Measurements from ENCODE around the gene PPP1R18. TPM values are rescaled to one million over a fixed set of nuclear protein-coding genes. Genes with fewer than 3 reads are reported as not detected.
"Not testable (repeated sequence)": the region's sequence is repeated elsewhere in the genome, so short reads cannot be mapped to it uniquely, and the experiment has no call there.

PPP1R18 gene
- total and polyA plus RNA-seq, 12 donors, result 6.4 to 120 (median 41.2) TPM

DNA sequence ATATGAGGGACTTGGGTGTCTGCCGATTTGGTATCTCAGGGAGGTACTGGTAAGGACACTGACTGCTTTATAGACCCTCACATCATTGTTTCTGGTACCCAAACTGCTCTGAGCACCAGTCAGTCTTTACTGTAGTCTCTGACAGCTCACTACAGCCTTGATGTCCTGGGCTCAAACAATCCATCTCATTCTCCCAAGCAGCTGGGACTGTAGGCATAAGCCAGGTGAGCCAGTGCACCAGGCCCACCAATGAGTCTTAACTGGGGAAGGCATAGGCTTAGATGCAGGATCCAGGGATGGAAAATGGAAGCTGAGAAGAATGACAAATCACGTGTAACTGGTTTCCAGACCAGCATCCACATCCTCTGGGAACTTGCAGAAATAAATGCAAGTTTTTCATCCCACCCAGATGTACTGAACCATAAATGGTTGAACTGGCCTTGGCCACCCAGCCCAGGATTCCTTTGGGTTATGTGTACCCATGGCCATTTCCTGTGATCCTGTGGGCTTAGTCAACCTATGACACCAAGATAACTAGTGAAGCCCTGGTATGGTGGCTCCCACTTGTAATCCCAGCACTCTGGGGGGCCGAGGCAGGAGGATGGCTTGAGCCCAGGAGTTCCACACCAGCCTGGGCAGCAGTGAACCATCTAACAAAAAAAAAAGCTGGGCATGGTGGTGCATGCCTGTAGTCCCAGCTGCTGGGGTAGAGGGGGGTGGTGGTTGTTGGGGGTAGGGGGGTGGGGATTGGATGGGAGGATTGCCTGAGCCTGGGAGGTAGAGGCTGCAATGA lies 39.5 kb upstream of the PPP1R18 start:
- intact Hi-C loops (cut with DNase I), result no loop called here
- no peak overlapping the region for H3K4me3 ChIP-seq
- H3K9me3 ChIP-seq (replicated peaks in 1 of 3), result no peaks in the 10 kb centered on the region
- no peak for DNase-seq
- TF ChIP-seq, protein P1, sequence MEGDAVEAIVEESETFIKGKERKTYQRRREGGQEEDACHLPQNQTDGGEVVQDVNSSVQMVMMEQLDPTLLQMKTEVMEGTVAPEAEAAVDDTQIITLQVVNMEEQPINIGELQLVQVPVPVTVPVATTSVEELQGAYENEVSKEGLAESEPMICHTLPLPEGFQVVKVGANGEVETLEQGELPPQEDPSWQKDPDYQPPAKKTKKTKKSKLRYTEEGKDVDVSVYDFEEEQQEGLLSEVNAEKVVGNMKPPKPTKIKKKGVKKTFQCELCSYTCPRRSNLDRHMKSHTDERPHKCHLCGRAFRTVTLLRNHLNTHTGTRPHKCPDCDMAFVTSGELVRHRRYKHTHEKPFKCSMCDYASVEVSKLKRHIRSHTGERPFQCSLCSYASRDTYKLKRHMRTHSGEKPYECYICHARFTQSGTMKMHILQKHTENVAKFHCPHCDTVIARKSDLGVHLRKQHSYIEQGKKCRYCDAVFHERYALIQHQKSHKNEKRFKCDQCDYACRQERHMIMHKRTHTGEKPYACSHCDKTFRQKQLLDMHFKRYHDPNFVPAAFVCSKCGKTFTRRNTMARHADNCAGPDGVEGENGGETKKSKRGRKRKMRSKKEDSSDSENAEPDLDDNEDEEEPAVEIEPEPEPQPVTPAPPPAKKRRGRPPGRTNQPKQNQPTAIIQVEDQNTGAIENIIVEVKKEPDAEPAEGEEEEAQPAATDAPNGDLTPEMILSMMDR (IDR thresholded peaks at IDR 0.05), result no peak
- TF ChIP-seq POLR2A (IDR thresholded peaks at IDR 0.05), result peak in 1 of 2 donors; percentile 6
- H3K4me1 ChIP-seq (replicated peaks in 1 of 2), result peaks cover 10 to 53% of the 10 kb centered on the region in 2 donors
- no peaks in the 10 kb centered on the region for H3K27me3 ChIP-seq
- peak overlapping the region in 3 of 5 donors; percentile 2 to 50 (median 25) for H3K27ac ChIP-seq
- peaks cover 0 to 85% of the 10 kb centered on the region in 2 donors for H3K36me3 ChIP-seq (replicated peaks in 1 of 2)
- 68 to 81% (median 70%) methylated on average over 2 to 3 of the region's 3 CpGs for WGBS, 4 donors

DNA sequence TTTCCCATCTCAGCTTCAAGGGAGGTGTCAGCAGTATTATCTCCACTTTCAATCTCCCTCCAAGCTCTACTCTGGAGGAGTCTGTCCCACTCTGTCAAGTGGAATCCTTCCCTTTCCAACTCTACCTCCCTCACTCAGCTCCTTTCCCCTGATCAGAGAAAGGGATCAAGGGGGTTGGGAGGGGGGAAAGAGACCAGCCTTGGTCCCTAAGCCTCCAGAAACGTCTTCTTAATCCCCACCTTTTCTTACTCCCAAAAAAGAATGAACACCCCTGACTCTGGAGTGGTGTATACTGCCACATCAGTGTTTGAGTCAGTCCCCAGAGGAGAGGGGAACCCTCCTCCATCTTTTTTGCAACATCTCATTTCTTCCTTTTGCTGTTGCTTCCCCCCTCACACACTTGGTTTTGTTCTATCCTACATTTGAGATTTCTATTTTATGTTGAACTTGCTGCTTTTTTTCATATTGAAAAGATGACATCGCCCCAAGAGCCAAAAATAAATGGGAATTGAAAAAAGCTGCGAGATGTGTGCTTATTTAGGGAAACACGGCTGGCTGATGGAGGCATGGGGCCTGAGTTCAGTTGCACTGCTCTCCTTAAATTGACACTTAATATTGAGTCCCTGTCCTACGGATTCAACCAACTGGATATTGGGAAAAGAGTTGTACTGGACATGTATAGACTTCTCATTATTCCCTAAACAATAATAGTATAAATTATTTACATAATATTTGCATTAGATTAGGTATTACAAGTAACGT lies 38.6 kb upstream of the PPP1R18 start:
- no peak for DNase-seq
- TF ChIP-seq POLR2A (IDR thresholded peaks at IDR 0.05), result no peak
- TF ChIP-seq, protein P1 (IDR thresholded peaks at IDR 0.05), result no peak
- intact Hi-C loops (cut with DNase I), result no loop called here
- Histone ChIP-seq H3K4me1 (replicated peaks in 1 of 2) (peaks cover 10 to 46% of the 10 kb centered on the region in 2 donors), H3K27ac (peak overlapping the region in 2 of 5 donors; percentile 11 to 50), H3K9me3 (replicated peaks in 1 of 3) (no peaks in the 10 kb centered on the region), H3K4me3 (no peak overlapping the region), H3K36me3 (replicated peaks in 1 of 2) (peaks cover 0 to 77% of the 10 kb centered on the region in 2 donors), H3K27me3 (no peaks in the 10 kb centered on the region)
- WGBS, 4 donors, result 38 to 48% (median 44%) methylated on average over 6 of the region's 6 CpGs

DNA sequence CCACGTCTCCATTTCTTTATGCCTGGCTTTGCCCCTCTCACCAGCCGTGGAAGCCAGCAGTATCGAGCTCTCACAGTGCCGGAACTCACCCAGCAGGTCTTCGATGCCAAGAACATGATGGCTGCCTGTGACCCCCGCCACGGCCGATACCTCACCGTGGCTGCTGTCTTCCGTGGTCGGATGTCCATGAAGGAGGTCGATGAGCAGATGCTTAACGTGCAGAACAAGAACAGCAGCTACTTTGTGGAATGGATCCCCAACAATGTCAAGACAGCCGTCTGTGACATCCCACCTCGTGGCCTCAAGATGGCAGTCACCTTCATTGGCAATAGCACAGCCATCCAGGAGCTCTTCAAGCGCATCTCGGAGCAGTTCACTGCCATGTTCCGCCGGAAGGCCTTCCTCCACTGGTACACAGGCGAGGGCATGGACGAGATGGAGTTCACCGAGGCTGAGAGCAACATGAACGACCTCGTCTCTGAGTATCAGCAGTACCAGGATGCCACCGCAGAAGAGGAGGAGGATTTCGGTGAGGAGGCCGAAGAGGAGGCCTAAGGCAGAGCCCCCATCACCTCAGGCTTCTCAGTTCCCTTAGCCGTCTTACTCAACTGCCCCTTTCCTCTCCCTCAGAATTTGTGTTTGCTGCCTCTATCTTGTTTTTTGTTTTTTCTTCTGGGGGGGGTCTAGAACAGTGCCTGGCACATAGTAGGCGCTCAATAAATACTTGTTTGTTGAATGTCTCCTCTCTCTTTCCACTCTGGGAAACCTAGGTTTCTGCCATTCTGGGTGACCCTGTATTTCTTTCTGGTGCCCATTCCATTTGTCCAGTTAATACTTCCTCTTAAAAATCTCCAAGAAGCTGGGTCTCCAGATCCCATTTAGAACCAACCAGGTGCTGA lies 37.6 kb upstream of the PPP1R18 start:
- Histone ChIP-seq H3K27ac (peak overlapping the region in 2 of 5 donors; percentile 23 to 29), H3K4me1 (replicated peaks in 1 of 2) (peaks cover 10 to 51% of the 10 kb centered on the region in 2 donors), H3K36me3 (replicated peaks in 1 of 2) (peaks cover 0 to 67% of the 10 kb centered on the region in 2 donors)
- peak in 1 of 7 donors; percentile 15 for DNase-seq
- 54 to 72% (median 63%) methylated on average over 15 to 29 of the region's 29 CpGs for WGBS, 4 donors
- not testable (repeated sequence) for H3K4me3 ChIP-seq; H3K9me3 ChIP-seq (replicated peaks in 1 of 3); H3K27me3 ChIP-seq
- intact Hi-C loops (cut with DNase I), result loop anchor here in 1 of 2 donors (2.0 kb wide), 1 partner anchor 43 kb away; no protein-coding TSS in a partner anchor

DNA sequence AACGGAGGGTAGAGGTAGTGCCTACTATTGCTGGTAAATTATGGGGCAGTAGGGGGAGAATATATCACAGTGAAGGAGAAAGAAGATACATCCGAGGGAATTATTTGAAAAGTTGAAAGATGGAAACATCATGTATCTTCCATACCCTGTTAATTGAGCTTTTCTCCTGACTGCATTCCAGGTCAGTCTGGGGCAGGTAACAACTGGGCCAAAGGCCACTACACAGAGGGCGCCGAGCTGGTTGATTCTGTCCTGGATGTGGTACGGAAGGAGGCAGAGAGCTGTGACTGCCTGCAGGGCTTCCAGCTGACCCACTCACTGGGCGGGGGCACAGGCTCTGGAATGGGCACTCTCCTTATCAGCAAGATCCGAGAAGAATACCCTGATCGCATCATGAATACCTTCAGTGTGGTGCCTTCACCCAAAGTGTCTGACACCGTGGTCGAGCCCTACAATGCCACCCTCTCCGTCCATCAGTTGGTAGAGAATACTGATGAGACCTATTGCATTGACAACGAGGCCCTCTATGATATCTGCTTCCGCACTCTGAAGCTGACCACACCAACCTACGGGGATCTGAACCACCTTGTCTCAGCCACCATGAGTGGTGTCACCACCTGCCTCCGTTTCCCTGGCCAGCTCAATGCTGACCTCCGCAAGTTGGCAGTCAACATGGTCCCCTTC lies 36.9 kb upstream of the PPP1R18 start:
- not testable (repeated sequence) for H3K4me3 ChIP-seq; H3K27me3 ChIP-seq; H3K9me3 ChIP-seq (replicated peaks in 1 of 3)
- 58 to 62% (median 60%) methylated on average over 14 to 16 of the region's 16 CpGs for WGBS, 4 donors
- intact Hi-C loops (cut with DNase I), result loop anchor here in 1 of 2 donors (2.0 kb wide), 1 partner anchor 42 kb away; no protein-coding TSS in a partner anchor
- peak in 1 of 7 donors; percentile 35 for DNase-seq
- Histone ChIP-seq H3K4me1 (replicated peaks in 1 of 2) (peaks cover 10 to 59% of the 10 kb centered on the region in 2 donors), H3K36me3 (replicated peaks in 1 of 2) (peaks cover 0 to 59% of the 10 kb centered on the region in 2 donors), H3K27ac (peak overlapping the region in 2 of 5 donors; percentile 94 to 99)
